Thyroid gland (tissue), 4 donors: Measurements from ENCODE around the gene RAB31.

ENCODE experiments used
- POLR2A ChIP-seq, 2 donors: fragments of 450-650 bp; IDR thresholded peaks; one replicate each; pipeline ENCODE4 v1.6.1; 2017; ENCODE audit warnings: antibody characterized with exemption in 2 of 2, mild to moderate bottlenecking in 2 of 2, moderate library complexity in 1 of 2
- TF ChIP-seq, protein P1 (sequence below), 6 experiments: fragments of 200-600 bp in 3 of 6; fragments of 450-650 bp in 3 of 6; sonication (generic) in 3 of 6; IDR thresholded peaks; one replicate each; pipeline ENCODE4 v1.5.1; 2016 to 2019; ENCODE audit warnings: antibody characterized with exemption in 6 of 6, mild to moderate bottlenecking in 2 of 6, inconsistent platforms in 1 of 6, moderate library complexity in 1 of 6

GRCh38 chr18:9715088-9715343 lies 6.9 kb downstream of the RAB31 start:
- TF ChIP-seq, protein P1, sequence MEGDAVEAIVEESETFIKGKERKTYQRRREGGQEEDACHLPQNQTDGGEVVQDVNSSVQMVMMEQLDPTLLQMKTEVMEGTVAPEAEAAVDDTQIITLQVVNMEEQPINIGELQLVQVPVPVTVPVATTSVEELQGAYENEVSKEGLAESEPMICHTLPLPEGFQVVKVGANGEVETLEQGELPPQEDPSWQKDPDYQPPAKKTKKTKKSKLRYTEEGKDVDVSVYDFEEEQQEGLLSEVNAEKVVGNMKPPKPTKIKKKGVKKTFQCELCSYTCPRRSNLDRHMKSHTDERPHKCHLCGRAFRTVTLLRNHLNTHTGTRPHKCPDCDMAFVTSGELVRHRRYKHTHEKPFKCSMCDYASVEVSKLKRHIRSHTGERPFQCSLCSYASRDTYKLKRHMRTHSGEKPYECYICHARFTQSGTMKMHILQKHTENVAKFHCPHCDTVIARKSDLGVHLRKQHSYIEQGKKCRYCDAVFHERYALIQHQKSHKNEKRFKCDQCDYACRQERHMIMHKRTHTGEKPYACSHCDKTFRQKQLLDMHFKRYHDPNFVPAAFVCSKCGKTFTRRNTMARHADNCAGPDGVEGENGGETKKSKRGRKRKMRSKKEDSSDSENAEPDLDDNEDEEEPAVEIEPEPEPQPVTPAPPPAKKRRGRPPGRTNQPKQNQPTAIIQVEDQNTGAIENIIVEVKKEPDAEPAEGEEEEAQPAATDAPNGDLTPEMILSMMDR (IDR thresholded peaks at IDR 0.05): no peak
- TF ChIP-seq POLR2A (IDR thresholded peaks at IDR 0.05): no peak
